ENCODE results near the gene PCDHGA4.
A peak's percentile ranks its signal among the peaks of the same experiment; 100 is the strongest.

The PCDHGA4 gene

GRCh38 chr5:141355641-141356040, 820 bp downstream of the PCDHGA4 start:
- H3K4me3 ChIP-seq: peak overlapping the region; percentile 60

GRCh38 chr5:141356133-141356532, 1.3 kb downstream of the PCDHGA4 start:
- DNase-seq (ENCODE audit: low spot score): no peak
- no peak overlapping the region for H3K4me3 ChIP-seq
- TF ChIP-seq CTCF (IDR thresholded peaks at IDR 0.05): no peak

More at GRCh38 chr5:141355641-141356040, 820 bp downstream of the PCDHGA4 start:
- H3K27ac ChIP-seq: no peak overlapping the region
- no peak for DNase-seq (ENCODE audit: low spot score)
- no peak for TF ChIP-seq CTCF (IDR thresholded peaks at IDR 0.05)

GRCh38 chr5:141356950-141357349, 2.1 kb downstream of the PCDHGA4 start:
- no peak for DNase-seq (ENCODE audit: low spot score)
- no peak for TF ChIP-seq CTCF (IDR thresholded peaks at IDR 0.05)
- Histone ChIP-seq H3K4me3 (peak overlapping the region; percentile 45), H3K27ac (no peak overlapping the region)

More at GRCh38 chr5:141356133-141356532, 1.3 kb downstream of the PCDHGA4 start:
- no peak overlapping the region for H3K27ac ChIP-seq

GRCh38 chr5:141359790-141360426, 5.1 kb downstream of the PCDHGA4 start, which contains the start of gene PCDHGB2:
Gene PCDHGB2, plus strand, starts transcription at chr5:141359994. Its CDS starts 142 bp downstream, at chr5:141360136.
- TF ChIP-seq CTCF (IDR thresholded peaks at IDR 0.05): no peak
- Histone ChIP-seq H3K4me3 (peak within 1 kb of the TSS; percentile 49), H3K27ac (no peak within 1 kb of the TSS)
- no peak for DNase-seq (ENCODE audit: low spot score)

GRCh38 chr5:141360685-141361084, 5.9 kb downstream of the PCDHGA4 start:
- no peak overlapping the region for H3K27ac ChIP-seq
- TF ChIP-seq CTCF (IDR thresholded peaks at IDR 0.05): no peak
- DNase-seq (ENCODE audit: low spot score): no peak
- peak overlapping the region; percentile 49 for H3K4me3 ChIP-seq

GRCh38 chr5:141362719-141363118, 7.9 kb downstream of the PCDHGA4 start:
- no peak for DNase-seq (ENCODE audit: low spot score)
- Histone ChIP-seq H3K27ac (no peak overlapping the region), H3K4me3 (no peak overlapping the region)
- TF ChIP-seq CTCF (IDR thresholded peaks at IDR 0.05): no peak

- no peak for TF ChIP-seq CTCF (IDR thresholded peaks at IDR 0.05)
- H3K4me3 ChIP-seq: peak within 1 kb of the TSS; percentile 19
- no peak within 1 kb of the TSS for H3K27ac ChIP-seq
- DNase-seq (ENCODE audit: low spot score): no peak
These were observed 9.3 kb downstream of the PCDHGA4 start, which contains the start of gene PCDHGA5 for GRCh38 chr5:141363952-141364660. Gene PCDHGA5, plus strand, starts transcription at chr5:141364162. Its CDS starts 169 bp downstream, at chr5:141364331.

Measured in coronary artery (tissue), 2 donors.